HG03139 (cell line): Measurements from ENCODE around the gene GAK.

Source experiments
- ATAC-seq: cut with Tn5 transposase; IDR thresholded peaks from one replicate; pipeline ENCODE4 v1.9.1; 2021; ENCODE audit not compliant: unreplicated experiment

The GAK gene

GRCh38 chr4:855880-856224 is 76.3 kb downstream of the GAK start:
- no peak for ATAC-seq

- ATAC-seq: no peak
Observed at GRCh38 chr4:854356-854755, 77.8 kb downstream of the GAK start.

DNA sequence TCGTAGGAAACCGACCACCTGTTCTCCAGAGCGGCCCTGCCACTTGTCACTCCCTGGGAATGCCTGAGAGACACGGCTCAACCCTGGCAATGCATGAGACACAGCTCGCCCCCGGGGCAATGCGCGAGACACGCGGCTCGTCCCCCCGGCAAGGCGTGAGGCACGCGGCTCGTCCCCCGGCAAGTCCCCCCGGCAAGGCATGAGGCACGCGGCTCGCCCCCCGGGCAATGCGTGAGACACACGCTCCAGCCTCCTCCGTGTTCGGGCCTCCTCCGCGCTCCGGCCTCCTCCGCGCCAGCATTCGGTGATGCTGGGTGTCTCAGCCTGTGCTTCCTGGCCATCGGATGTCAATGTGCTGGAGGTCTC is 78.7 kb downstream of the GAK start:
- ATAC-seq: no peak

DNA sequence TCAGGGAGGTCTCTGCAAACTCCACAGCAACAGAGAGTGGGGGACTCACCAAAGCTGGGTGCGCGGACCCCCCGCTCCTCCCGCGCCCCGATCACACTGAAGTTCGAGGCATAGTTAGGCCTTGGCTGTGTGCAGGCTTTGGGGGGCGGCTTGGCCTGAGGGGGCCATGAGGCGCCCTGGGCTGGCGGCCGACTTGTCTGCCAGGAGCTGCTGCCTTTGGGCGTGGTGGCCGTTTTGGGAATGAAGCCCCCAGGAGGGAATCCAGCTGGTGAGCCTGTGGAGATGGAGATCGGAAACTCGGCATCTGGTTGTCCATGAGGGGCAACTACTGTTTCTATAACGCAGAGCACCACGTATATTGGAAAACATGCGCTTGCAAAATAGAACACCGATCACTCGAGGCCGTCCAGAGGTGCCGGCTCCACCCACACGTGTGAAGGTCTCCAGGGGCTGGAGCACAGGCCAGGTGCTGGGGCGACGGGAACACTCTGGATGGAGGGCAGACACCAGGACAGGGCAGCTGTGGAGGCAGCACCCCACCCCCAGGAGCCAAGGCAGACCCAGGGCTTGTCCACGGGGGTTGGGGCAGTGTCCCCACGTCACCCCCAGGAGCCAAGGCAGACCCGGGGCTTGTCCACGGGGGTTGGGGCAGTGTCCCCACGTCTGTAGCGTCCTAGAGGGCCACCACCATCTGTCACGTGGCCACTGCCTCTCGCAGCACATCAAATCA is 80.2 kb downstream of the GAK start:
- no peak for ATAC-seq

DNA sequence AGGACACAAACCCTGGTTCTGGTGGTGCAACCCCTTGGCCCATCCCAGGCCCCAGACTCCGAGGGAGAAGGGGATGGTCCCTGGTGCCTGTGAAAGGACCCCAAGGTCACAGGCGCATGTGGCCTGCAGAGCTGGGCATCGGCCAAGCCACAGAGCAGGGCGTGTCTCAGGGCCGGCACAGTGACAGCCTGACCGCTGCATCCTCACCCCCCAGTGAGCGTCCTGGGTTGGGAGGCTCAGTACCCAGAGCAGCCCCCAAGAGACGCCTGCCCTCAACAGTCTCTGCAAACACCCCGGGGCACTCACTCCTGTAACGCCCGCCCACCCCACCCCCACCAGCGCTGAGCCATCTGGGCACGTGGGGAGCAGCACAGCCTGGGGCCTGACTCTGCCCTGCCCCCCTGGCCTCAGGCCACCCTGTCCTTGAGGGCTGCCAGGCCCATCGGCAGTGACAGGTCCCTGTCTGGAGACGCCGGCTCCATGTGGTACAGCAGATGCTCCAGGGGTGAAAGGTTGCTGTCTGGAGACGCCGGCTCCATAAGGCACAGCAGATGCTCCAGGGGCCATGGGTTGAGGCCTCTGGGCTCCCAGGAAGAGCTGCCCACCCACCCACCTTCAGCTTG is 81.7 kb downstream of the GAK start:
- ATAC-seq: no peak

DNA sequence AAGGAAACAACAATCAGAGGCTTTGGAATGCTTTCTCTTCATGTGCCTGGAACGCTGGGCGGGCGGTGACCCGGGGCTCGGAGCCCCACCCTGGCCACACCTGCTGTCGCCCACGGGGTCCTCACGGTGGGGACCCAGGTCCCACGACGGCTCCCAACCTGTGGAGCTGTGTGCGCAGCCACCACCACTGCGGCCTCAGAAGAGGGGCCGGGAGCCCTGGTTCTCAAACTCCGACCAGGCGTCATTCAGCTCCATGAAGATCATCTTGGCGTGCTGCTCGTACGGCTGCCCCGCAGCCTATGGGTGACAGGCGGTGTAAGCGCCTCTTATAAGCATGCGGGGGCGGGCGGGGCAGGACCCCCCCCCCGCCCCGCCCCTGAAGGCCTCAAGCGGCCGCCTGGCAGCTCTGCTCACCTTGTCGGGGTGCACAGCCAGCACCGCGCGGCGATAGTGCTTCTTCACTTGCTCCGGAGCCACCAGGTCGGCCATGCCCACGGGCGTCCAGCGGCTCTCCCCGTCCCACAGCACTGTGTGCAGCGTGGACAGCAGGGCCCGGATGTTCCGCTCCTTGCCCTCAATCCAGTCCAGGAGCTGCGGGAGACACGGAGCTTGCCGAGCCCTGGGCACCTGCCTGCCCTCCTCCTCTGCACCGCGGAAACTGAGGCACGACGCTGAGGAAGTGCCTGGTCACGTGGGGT is 82.5 kb downstream of the GAK start:
- no peak for ATAC-seq

DNA sequence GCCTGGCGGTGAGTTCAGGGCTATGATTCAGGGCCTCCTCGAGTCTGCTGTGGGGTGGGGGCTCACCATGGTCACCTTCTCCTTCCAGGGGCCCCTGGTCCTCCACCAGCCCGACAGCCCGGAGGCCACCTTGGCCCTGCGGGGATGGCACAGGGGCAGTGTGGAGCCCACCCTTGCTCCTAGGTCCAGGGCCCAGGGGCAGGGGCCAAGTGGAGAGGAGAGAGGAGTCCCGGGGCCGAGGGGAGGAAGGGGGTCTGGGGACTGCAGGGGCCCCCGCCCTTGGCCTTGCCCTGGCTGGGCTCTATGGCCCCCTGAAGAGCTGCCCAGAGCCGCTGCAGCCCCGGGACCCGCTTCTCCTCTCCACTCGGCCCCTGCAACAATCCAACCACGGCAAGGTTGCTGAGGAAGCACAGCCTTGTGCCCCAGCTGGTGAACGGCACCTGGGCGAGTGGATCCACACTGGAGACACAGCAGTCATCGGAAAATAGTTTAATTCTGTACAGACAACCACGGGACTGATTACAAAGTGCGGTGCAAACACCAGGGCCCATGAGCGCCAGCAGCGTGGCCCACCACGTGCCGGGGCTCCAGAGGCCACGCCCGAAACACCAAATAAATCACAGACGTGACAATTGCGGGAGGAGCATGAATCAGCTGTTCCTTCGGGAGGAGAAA is 83.2 kb downstream of the GAK start:
- no peak for ATAC-seq

- ATAC-seq: no peak
Observed at GRCh38 chr4:848307-848691, 83.8 kb downstream of the GAK start.

DNA sequence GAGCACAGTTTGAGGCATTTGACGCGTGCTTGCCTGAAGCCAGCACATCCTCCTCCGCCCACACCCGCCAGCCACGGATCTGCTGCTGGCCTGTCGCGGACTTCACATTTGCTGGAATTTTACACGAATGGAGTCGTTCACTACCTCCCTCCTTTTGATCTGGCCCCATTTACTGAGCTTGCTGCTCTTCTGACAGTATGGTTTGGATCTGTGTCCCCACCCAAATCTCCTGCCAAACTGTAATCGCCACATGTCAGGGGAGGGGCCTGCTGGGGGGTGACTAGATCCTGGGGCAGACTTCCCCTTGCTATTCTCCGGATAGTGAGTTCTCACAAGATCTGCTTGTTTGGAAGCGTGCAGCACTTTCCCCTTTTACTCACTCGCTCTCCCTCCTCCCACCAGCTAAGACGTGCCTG is 86.3 kb downstream of the GAK start:
- no peak for ATAC-seq

DNA sequence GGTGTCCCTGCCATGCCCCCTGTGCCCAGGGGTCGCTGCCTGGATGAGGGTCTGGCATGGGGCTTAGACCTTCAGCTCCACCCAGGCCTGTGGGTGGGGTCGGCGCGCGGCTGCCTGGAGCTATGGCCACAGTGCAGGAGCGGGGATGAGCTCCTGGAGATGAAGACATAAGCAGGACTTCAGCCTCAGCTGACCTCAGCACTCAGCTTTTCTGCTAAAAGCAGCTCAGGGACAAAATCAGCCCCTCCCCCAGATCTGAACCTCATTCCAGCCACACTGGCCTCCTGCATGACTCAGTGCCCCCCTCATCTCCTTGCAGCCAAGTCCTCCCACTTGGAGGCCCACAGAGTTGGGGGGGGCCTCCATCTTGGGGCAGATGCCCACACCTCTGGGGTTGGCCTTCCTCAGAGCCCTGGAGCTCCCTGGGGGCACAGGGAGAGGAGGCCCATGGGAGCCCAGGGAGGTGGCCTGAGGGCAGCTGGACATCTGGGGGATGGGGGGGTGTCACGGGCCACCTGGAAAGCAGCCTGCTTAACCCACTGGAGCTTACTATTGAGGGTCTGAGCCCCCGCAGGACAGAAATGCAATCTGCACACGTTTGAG is 86.8 kb downstream of the GAK start:
- ATAC-seq: no peak

DNA sequence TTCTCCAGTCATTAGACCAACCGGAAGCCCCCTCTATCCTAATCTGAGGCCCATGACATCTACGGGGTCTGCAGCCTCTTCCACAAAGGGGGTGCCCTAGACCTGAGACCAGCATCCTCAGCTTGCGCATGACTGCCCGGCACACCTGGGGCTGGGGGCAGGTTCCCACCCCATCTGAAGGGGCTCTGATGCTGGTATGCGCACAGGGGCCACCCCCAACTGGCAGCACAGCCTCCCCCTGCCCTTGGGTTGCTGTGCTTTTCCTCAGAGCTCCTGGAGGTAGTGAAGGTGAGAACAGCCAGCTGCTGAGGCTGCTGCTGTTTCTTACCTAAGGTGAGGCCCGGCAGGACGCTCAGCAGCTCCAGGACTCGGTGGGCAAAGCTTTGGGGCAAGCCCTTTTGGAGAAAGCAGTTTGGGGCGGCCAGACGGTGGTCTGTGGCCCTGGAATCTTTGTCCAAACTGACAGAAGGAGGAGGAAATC is 87.3 kb downstream of the GAK start:
- ATAC-seq: no peak

GRCh38 chr4:839675-840443 is 92.3 kb downstream of the GAK start:
- no peak for ATAC-seq

DNA sequence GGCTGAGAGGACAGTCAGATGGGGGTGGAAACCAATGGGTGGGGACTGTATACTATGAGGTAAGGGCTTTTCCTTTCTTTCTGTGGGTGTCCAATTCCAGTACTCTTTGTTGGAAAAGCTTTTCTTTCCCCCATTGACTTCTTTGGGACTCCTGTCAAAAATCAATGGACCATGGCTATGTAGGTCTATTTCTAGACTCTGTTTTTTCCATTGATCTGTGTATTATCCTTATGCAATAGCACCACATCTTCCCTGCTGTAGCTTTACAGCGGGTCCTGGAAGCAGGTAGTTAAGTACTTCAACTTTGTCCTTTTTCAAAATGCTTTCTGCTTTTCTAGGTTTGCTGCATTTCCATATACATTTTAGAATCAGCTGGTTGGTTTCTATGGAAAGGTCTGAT is 94.3 kb downstream of the GAK start:
- ATAC-seq: no peak

GRCh38 chr4:836750-837301 is 95.3 kb downstream of the GAK start:
- ATAC-seq: no peak

- no peak for ATAC-seq
Observed at GRCh38 chr4:836003-836511, 96.1 kb downstream of the GAK start.

- no peak for ATAC-seq
Observed at GRCh38 chr4:835148-836002, 96.7 kb downstream of the GAK start.

- ATAC-seq: no peak
Observed at GRCh38 chr4:834368-835147, 97.6 kb downstream of the GAK start.

DNA sequence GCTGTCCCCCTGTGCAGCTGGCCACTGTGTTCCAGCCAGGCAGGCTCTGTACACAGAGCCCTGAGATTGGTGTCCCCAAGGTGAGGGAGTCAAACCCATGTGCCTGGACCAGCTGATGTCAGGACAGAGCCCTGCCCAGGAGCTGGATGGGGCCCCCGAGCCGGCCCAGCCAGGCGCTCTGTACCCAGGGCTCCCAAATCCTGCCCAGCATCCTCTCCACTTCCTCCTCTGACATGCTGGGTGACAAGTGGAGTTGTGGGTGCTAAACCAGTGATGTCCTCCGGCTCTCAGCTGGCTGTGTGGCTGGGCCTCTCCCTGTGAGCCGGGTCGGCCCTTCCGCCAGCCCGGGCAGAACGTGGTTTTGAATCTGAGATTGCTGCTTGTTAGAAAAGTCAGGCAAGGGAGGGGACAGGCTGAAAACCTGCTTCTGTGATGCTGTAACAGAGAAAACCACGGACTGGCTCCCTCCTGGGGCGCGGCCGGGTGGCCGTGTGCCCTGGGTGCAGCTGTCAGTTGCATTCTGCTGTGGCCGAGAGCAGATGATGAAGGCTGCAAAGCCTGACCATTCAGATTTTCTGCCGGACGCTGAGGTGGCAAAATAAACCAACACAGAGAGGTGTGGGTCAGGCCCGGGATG is 98.3 kb downstream of the GAK start:
- ATAC-seq: no peak
